NCI-H1105 (cell line): Measurements from ENCODE around the gene SURF6.
"Not testable (repeated sequence)": the region's sequence is repeated elsewhere in the genome, so short reads cannot be mapped to it uniquely, and the experiment has no call there.

Experiments used
- DNase-seq: peaks from one replicate; lab custom pipeline; 2025; lab: John Stamatoyannopoulos, UW

The SURF6 gene

DNA sequence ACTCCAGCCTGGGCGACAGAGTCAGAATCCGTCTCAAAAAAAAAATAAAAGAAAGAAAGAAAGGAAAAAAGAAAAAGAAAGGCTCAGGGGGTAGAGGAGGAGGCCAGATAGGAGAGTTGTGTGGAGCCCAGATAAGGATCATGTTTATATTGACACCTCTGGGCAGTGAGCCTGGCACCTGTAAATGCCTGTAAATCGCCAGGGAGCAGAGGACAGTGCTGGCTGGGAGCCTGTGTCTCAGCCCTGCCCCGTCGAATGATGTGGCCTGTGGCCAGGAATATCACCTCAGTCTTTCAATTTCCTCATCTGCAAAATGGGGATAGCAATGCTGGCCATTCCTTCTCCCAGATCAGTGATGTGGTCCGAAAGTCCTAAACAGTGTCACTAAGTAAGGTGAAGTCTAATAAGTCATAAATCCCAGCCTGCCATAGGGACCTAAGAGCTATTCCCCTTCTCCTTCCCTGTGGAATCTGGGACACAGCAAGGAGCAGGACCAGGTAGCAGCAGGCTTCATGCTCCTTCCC lies 50.7 kb downstream of the SURF6 start:
- no peak for DNase-seq

- no peak for DNase-seq
These were observed 51.6 kb downstream of the SURF6 start for GRCh38 chr9:133284362-133284761.

- not testable (repeated sequence) for DNase-seq
These were observed 52.5 kb downstream of the SURF6 start for GRCh38 chr9:133283255-133284032.

GRCh38 chr9:133282464-133283238 lies 53.3 kb downstream of the SURF6 start:
- DNase-seq = no peak

- no peak for DNase-seq
These were observed 55.6 kb downstream of the SURF6 start for GRCh38 chr9:133280392-133280791.
